ENCODE data around the gene CALD1. TPM values are rescaled to one million over a fixed set of nuclear protein-coding genes. Genes with fewer than 3 reads are reported as not detected.

The CALD1 gene
- total and polyA plus RNA-seq, 10 donors: 42.4 to 333 (median 212) TPM

GRCh38 chr7:134927723-134928122 lies 148.3 kb downstream of the CALD1 start:
- Histone ChIP-seq H3K36me3 (peaks cover 0 to 11% (median 0%) of the 10 kb centered on the region in 6 donors), H3K9me3 (no peaks in the 10 kb centered on the region), H3K27ac (no peak overlapping the region), H3K4me3 (no peak overlapping the region), H3K4me1 (peaks cover 0 to 22% (median 9%) of the 10 kb centered on the region in 6 donors), H3K27me3 (replicated peaks in 1 of 7) (no peaks in the 10 kb centered on the region)
- no peak for DNase-seq
- intact Hi-C loops (cut with DNase I; ENCODE audit: low total_unique reads): no loop called here
- TF ChIP-seq POLR2AphosphoS5 (IDR thresholded peaks at IDR 0.05) (no peak), POLR2A (IDR thresholded peaks at IDR 0.05) (no peak), CTCF (IDR thresholded peaks at IDR 0.05 in 8 of 11, conservative IDR thresholded peaks at IDR 0.05 in 3 of 11) (no peak)
- 91 to 97% (median 96%) methylated on average over 3 of the region's 3 CpGs for WGBS, 5 donors

- no peak for DNase-seq
- H3K4me1 ChIP-seq: peaks cover 4 to 30% (median 13%) of the 10 kb centered on the region in 6 donors
These were observed 149.1 kb downstream of the CALD1 start for GRCh38 chr7:134928554-134928953.

GRCh38 chr7:134931487-134931886 lies 152.1 kb downstream of the CALD1 start:
- peaks cover 4 to 37% (median 16%) of the 10 kb centered on the region in 6 donors for H3K4me1 ChIP-seq
- TF ChIP-seq POLR2A (IDR thresholded peaks at IDR 0.05) (no peak), POLR2AphosphoS5 (IDR thresholded peaks at IDR 0.05) (no peak), CTCF (IDR thresholded peaks at IDR 0.05 in 8 of 11, conservative IDR thresholded peaks at IDR 0.05 in 3 of 11) (no peak)
- WGBS, 5 donors: 59 to 67% (median 66%) methylated on average over 1 of the region's 1 CpG
- H3K4me3 ChIP-seq: no peak overlapping the region
- H3K27me3 ChIP-seq (replicated peaks in 1 of 7): no peaks in the 10 kb centered on the region
- peak overlapping the region in 2 of 8 donors; percentile 30 to 62 for H3K27ac ChIP-seq
- DNase-seq: no peak
- no peaks in the 10 kb centered on the region for H3K9me3 ChIP-seq
- peaks cover 0 to 11% (median 0%) of the 10 kb centered on the region in 6 donors for H3K36me3 ChIP-seq
- intact Hi-C loops (cut with DNase I; ENCODE audit: low total_unique reads): no loop called here

More at GRCh38 chr7:134928554-134928953, 149.1 kb downstream of the CALD1 start:
- Histone ChIP-seq H3K9me3 (no peaks in the 10 kb centered on the region), H3K36me3 (peaks cover 0 to 11% (median 0%) of the 10 kb centered on the region in 6 donors), H3K4me3 (no peak overlapping the region), H3K27ac (no peak overlapping the region), H3K27me3 (replicated peaks in 1 of 7) (no peaks in the 10 kb centered on the region)
- TF ChIP-seq POLR2AphosphoS5 (IDR thresholded peaks at IDR 0.05) (peak in 1 of 3 donors; percentile 39), POLR2A (IDR thresholded peaks at IDR 0.05) (no peak), CTCF (IDR thresholded peaks at IDR 0.05 in 8 of 11, conservative IDR thresholded peaks at IDR 0.05 in 3 of 11) (no peak)
- WGBS, 5 donors: 92 to 98% (median 94%) methylated on average over 18 of the region's 18 CpGs
- intact Hi-C loops (cut with DNase I; ENCODE audit: low total_unique reads): no loop called here

- intact Hi-C loops (cut with DNase I; ENCODE audit: low total_unique reads): no loop called here
- no peaks in the 10 kb centered on the region for H3K9me3 ChIP-seq
- H3K4me3 ChIP-seq: peak overlapping the region in 2 of 8 donors; percentile 8 to 43
- H3K27ac ChIP-seq: peak overlapping the region in 7 of 8 donors; percentile 55 to 68 (median 63)
- TF ChIP-seq POLR2A (IDR thresholded peaks at IDR 0.05) (no peak), POLR2AphosphoS5 (IDR thresholded peaks at IDR 0.05) (peak in 2 of 3 donors; percentile 63 to 64)
- WGBS, 5 donors: 64 to 70% (median 67%) methylated on average over 17 of the region's 17 CpGs
- no peak for DNase-seq
- H3K4me1 ChIP-seq: peaks cover 4 to 41% (median 16%) of the 10 kb centered on the region in 6 donors
- peaks cover 0 to 11% (median 0%) of the 10 kb centered on the region in 6 donors for H3K36me3 ChIP-seq
- H3K27me3 ChIP-seq (replicated peaks in 1 of 7): no peaks in the 10 kb centered on the region
These were observed 153.4 kb downstream of the CALD1 start for GRCh38 chr7:134932707-134933370.

Data from spleen (tissue), 11 donors.